Stimulated activated CD4-positive, alpha-beta T cell treated with anti-CD3 and anti-CD28 coated beads, Interleukin-12 subunit alpha, Interleukin-12 subunit beta, amount 100 ng/mL, for 48 hours (primary cell): ENCODE data around the gene IL19.
"Not testable (repeated sequence)": the region's sequence is repeated elsewhere in the genome, so short reads cannot be mapped to it uniquely, and the experiment has no call there.

Source experiments
- DNase-seq, 3 donors: peaks; one replicate each; pipeline ENCODE4 v3.0.0-alpha.2; 2020; ENCODE audit warnings: low read depth in 2 of 3, low spot score in 1 of 3

The IL19 gene

GRCh38 chr1:206772243-206772937 is 1.8 kb downstream of the IL19 start, which contains the start of gene IL10:
Gene IL10 (minus strand): TSS chr1:206772494. CDS start chr1:206772435, 59 bp downstream.
- DNase-seq: no peak

GRCh38 chr1:206774093-206774492 is 3.5 kb downstream of the IL19 start:
- no peak for DNase-seq

DNA sequence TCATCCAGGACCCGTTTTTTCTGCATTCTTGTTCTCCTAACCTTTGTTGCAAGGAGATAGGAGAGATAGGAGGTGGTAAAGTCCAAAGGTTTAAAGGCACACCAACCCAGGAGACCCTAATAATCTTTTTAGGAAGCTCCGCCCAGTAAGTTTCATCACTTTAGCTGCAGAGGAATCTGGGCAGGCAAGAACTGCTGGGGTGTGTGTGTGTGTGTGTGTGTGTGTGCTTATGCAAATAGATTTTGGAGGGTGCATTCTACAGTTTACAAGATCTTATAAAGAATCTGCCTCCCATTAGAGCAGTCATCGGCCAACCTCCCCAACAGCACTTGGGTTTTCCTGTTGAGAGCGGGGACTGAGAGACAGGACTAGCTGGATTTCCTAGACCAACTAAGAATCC is 5.7 kb downstream of the IL19 start:
- no peak for DNase-seq

DNA sequence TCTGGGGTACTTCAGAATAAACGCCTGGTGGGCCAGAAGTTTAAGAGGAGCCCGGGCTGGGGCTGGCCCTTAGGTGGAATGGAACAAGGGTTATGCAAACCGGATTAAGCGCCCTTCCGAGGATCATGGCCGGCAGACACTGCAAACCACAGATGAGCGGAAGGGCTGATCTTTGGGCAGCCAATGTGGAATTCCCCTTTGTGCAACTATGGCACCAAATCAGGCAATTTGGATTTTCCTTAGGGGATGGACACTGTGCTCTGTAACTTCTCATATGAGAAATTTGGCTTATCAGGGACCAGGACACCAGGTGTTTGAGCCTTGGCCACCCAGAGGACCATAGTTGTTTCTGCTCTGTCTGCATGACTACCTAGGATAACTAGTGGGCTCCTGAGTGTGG is 7.5 kb downstream of the IL19 start:
- no peak for DNase-seq

DNA sequence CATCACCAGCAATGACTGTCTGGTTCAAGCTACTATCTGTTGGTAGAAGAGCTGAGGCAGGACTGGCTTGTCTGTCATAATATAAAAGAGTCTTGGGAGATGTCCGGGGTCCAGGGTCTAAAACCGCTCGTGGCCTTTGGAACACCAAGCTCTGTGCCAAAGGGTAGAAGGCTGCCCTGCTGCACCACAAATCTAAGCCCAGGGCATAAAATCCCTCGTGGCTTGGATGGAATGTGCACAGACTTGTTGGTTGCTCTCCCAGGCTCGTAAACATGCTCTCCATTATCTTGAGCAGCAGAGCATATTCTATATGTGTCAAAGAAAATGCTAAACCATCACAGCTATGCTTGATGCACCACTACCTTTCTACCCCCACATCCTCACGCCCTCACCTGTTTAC is 8.3 kb downstream of the IL19 start:
- not testable (repeated sequence) for DNase-seq

- no peak for DNase-seq
Measured at GRCh38 chr1:206779638-206780037, 9.1 kb downstream of the IL19 start.

GRCh38 chr1:206782448-206782847 is 11.9 kb downstream of the IL19 start:
- no peak for DNase-seq

DNA sequence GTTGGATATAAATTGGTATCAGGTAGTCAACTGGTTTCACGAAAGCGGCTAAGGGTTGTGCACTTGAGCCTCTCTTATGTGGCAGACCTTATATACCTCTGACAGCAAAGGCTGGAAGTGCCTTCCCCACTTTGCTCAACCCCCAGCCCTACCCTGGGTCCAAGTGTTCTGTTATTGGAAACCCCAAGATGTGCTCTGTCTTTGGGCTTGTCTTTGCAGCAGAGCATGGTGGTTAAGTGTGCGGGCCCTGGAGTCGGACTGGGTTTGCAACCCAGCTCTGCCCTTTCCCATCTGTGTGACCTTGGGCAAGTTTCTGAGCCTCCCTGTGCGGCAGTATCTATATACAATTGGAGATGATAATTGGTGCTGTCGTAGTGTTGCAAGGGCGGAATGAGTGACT is 12.9 kb downstream of the IL19 start:
- DNase-seq: no peak

- peak; percentile 87 to 90 (median 88) for DNase-seq
Measured at GRCh38 chr1:206784471-206784903, 13.9 kb downstream of the IL19 start.

GRCh38 chr1:206785182-206785765 is 14.7 kb downstream of the IL19 start:
- DNase-seq: no peak

GRCh38 chr1:206786212-206786886 is 15.8 kb downstream of the IL19 start:
- no peak for DNase-seq

DNA sequence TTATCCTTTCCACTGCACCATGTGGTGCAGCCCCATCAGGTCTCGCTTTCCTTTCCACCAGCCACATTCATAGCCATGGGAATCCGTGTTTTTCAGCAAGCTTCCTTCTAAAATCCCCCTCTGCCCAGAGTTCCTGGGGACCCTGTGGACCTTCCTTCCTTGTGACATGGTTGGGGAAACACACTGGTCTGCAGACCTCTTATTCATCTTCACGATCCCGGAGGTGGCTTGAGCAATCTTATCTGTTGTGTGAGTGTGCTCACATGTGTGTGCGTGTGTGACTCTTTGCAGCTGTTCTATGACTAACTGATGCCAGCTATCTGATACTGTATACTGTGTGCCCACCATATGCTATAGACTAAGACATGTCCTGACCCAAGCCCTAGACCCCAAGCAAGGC is 17.3 kb downstream of the IL19 start:
- no peak for DNase-seq

- no peak for DNase-seq
Measured at GRCh38 chr1:206788487-206789050, 18.0 kb downstream of the IL19 start.

DNA sequence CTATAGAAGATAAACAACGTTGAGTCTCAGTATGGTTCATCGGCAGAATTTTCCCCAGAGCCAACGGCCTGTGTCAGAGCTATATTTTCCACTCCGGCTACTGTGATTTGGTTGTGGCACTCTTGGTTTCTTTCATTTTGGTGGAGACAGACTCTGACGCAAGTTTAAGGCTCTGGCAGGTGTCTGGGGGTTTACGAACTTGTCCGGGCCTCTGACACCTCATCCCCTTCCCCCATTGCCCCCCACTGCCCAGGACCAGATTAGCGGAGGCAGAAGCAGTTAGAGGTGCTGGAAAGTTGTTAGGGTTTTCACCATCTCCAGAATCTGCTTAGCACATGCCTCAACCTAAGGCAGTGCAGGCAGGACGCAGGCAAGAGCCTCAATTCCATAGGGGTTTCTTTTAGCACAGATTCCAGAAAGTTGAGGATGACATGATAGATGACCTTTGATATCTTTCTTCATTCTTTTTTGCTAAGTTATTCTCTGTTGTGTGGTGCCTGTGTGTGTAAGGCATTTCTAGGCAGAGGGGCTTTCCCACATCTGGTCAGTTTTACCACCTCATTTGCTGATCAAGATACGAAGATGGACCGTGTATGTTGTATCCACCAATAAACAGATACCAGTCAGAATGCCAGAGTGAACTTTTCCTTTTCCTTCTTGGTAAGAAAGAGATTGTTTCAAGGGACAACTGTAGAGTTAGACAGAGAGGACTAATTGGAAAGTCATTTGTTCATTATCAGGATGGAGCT is 20.1 kb downstream of the IL19 start:
- DNase-seq: no peak

DNA sequence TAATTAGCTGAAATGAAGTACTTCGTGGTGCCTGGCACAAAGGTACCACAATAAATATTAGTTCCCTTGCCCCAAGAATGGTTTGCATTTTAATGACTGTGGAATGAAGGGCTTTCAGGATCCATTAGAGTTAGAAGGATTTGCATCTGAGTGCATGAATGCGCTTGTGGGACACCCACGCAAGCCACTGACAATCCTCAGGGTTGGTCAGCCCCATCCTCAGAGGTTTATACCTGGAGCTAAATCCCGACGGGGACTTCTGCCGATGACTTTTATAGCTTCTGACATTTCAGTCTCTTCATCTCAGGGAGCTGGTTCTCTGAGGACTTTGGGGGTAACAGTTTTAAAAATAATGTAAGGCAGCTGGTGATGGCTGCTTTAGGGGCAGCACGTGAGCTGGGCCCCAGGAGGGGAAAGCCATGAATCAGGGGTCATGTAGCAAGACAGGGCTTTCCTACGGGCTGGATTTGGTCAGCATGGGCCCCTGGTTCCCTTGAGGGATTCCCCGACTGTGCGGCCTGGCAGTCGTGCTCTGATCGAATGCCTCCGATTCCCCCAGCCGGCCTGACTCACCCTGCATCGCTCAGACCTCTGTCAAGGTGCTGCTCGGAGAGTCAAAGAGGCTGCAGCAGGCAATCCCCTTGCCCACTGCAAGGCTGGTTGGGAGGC is 22.5 kb downstream of the IL19 start:
- no peak for DNase-seq

GRCh38 chr1:206793620-206794019 is 23.0 kb downstream of the IL19 start:
- DNase-seq: no peak

DNA sequence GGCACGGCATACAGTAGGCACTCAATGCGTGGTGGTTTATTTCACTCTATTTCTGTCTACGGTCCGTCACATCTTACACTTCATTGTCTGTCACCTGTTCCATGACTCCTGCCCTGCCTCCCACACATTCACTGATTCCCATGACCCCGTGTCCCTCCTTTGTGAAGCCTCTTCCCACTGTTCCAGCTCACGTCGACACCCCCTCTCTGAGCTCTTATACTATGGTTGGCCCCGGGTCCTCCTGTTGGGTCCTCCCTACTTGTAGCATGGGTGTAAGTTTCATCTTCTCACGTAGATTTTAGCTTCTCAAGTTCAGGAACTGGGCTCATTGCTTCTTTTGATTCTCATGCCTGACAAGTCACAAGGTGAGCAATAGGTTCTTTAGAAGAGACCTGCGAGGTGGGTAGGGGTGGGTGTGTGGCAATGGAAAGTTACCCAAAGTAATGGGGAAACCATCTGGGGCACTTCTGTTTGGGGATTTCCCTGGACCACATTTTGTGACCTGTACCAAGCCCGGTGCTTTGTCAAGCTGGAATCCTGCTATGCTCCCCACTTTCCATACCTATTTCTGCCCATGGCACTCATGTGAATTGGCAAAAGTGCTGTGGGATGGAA is 23.8 kb downstream of the IL19 start:
- DNase-seq: peak in 1 of 3 donors; percentile 53

- DNase-seq: no peak
Measured at GRCh38 chr1:206796116-206796515, 25.5 kb downstream of the IL19 start.

- no peak for DNase-seq
Measured at GRCh38 chr1:206796981-206797402, 26.4 kb downstream of the IL19 start.
